ENCODE results near the gene ADAMTS16.

DNA sequence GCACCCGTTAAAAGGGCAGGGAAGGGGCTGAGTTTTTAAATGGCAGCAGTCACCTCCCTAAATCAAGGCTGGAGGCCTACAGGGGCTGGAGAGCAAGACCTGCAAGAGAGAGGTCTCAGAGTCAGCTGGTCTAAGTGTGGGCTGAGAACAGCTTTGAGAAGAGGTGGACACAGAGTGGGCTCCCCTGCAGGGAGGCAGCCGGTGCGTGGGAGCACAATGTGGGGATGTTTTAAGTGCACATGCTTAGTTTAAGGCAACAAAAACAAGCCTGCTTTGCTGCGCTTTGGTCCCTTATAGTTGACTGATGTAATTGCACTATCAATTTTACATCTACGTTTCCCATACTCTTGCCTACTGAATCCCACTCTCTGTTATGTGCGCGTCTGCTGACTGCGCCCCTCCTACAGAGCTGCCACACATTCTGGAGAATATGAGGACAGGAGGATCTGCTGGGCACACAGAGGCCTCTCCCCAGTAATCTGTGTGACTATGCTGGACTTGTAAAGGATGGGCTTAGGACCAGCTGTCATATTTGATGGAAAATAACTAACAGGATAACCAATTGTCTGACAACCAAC lies 220.3 kb downstream of the ADAMTS16 start:
- TF ChIP-seq, protein P1, sequence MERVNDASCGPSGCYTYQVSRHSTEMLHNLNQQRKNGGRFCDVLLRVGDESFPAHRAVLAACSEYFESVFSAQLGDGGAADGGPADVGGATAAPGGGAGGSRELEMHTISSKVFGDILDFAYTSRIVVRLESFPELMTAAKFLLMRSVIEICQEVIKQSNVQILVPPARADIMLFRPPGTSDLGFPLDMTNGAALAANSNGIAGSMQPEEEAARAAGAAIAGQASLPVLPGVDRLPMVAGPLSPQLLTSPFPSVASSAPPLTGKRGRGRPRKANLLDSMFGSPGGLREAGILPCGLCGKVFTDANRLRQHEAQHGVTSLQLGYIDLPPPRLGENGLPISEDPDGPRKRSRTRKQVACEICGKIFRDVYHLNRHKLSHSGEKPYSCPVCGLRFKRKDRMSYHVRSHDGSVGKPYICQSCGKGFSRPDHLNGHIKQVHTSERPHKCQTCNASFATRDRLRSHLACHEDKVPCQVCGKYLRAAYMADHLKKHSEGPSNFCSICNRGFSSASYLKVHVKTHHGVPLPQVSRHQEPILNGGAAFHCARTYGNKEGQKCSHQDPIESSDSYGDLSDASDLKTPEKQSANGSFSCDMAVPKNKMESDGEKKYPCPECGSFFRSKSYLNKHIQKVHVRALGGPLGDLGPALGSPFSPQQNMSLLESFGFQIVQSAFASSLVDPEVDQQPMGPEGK (CRISPR knock-in tag; IDR thresholded peaks at IDR 0.05; ENCODE audit: borderline replicate concordance) = no peak
- TF ChIP-seq, protein P2, sequence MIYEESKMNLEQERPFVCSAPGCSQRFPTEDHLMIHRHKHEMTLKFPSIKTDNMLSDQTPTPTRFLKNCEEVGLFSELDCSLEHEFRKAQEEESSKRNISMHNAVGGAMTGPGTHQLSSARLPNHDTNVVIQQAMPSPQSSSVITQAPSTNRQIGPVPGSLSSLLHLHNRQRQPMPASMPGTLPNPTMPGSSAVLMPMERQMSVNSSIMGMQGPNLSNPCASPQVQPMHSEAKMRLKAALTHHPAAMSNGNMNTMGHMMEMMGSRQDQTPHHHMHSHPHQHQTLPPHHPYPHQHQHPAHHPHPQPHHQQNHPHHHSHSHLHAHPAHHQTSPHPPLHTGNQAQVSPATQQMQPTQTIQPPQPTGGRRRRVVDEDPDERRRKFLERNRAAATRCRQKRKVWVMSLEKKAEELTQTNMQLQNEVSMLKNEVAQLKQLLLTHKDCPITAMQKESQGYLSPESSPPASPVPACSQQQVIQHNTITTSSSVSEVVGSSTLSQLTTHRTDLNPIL (CRISPR knock-in tag; IDR thresholded peaks at IDR 0.05; ENCODE audit: low read depth) = no peak
- TF ChIP-seq ESRRG (CRISPR knock-in tag; IDR thresholded peaks at IDR 0.05) (no peak), ZNF8 (CRISPR knock-in tag; IDR thresholded peaks at IDR 0.05) (no peak), PPARA (CRISPR knock-in tag; IDR thresholded peaks at IDR 0.05; ENCODE audit: borderline replicate concordance) (no peak), ZNF565 (CRISPR knock-in tag; conservative IDR thresholded peaks at IDR 0.05; ENCODE audit: low read depth) (no peak), RARB (CRISPR knock-in tag; IDR thresholded peaks at IDR 0.05) (no peak), TOX (CRISPR knock-in tag; IDR thresholded peaks at IDR 0.05; ENCODE audit: borderline replicate concordance) (no peak), ZFP30 (CRISPR knock-in tag; IDR thresholded peaks at IDR 0.05) (no peak), ISL1 (CRISPR knock-in tag; IDR thresholded peaks at IDR 0.05) (no peak)

Data from SK-N-SH treated with all-trans-retinoic acid at 6 μM for 48 hours (cell line).